ENCODE results near the gene CDS2. TPM values are rescaled to one million over a fixed set of nuclear protein-coding genes. Genes with fewer than 3 reads are reported as not detected.

Gene CDS2
- polyA plus RNA-seq, 2 of the 4 experiments (the other 2 are of a cell fraction) = 44.0 to 106 TPM

- ChIA-PET CTCF (interaction anchor here (1.4 to 6.6 kb wide), 3 partner anchors 8 to 70 kb away, joined by 11 to 106 read pairs (median 24); partner anchors contain the start of gene CDS2), POLR2A (no interaction called here)
- Histone ChIP-seq H3K4me1 (0 out of 3 replicates have a peak, but pooled peaks cover 3% of the 10 kb centered on the region), H3K4me3 (no peak overlapping the region), H3K4me2 (no peak overlapping the region), H3K9me3 (no peaks in the 10 kb centered on the region), H3K27ac (no peak overlapping the region)
- no peak for DNase-seq (ENCODE audit: low read depth in 1 of 2, low spot score in 1 of 2)
- TF ChIP-seq EP300 (IDR thresholded peaks at IDR 0.05) = no peak
- TF ChIP-seq PHF8 (IDR thresholded peaks at IDR 0.05; ENCODE audit: borderline replicate concordance, low read depth) = no peak
- no peak for TF ChIP-seq RNF2 (IDR thresholded peaks at IDR 0.05; ENCODE audit: borderline replicate concordance, low read depth)
- no peak for TF ChIP-seq JUNB (IDR thresholded peaks at IDR 0.05)
- no peak for TF ChIP-seq RAD21 (conservative IDR thresholded peaks at IDR 0.05 in 1 of 2, IDR thresholded peaks at IDR 0.05 in 1 of 2)
- TF ChIP-seq FOSL2 (IDR thresholded peaks at IDR 0.05) = no peak
- no peak for TF ChIP-seq FOSL2 (CRISPR knock-in tag; IDR thresholded peaks at IDR 0.05)
- no peak for TF ChIP-seq ELK1 (IDR thresholded peaks at IDR 0.05; ENCODE audit: low read depth, low read length)
- no peak for TF ChIP-seq NFE2L2 (conservative IDR thresholded peaks at IDR 0.05; ENCODE audit: low read length)
- TF ChIP-seq ATOH8 (CRISPR knock-in tag; IDR thresholded peaks at IDR 0.05; ENCODE audit: low read depth) = no peak
- TF ChIP-seq HEYL (CRISPR knock-in tag; IDR thresholded peaks at IDR 0.05) = no peak
- no peak for TF ChIP-seq RARB (CRISPR knock-in tag; IDR thresholded peaks at IDR 0.05)
- no peak for TF ChIP-seq HMGXB4 (CRISPR knock-in tag; IDR thresholded peaks at IDR 0.05; ENCODE audit: borderline replicate concordance)
- TF ChIP-seq CEBPB (IDR thresholded peaks at IDR 0.05) = no peak
- TF ChIP-seq GATA3 (IDR thresholded peaks at IDR 0.05; ENCODE audit: borderline replicate concordance) = no peak
- no peak for TF ChIP-seq REST (IDR thresholded peaks at IDR 0.05)
- no peak for TF ChIP-seq USF2 (IDR thresholded peaks at IDR 0.05)
- TF ChIP-seq ZSCAN20 (CRISPR knock-in tag; IDR thresholded peaks at IDR 0.05) = no peak
- TF ChIP-seq JUN (IDR thresholded peaks at IDR 0.05) = no peak
- TF ChIP-seq SMC3 (IDR thresholded peaks at IDR 0.05) = no peak
- TF ChIP-seq RCOR1 (IDR thresholded peaks at IDR 0.05; ENCODE audit: low read depth, low read length) = no peak
- no peak for FAIRE-seq
- no peak for ATAC-seq
- WGBS (ENCODE audit: missing lambda C conversion rate) = 94% methylated on average over 4 of the region's 4 CpGs
Measured at GRCh38 chr20:5196149-5196548, 69.3 kb downstream of the CDS2 start.
